GM18508 (cell line): ENCODE data around the gene RPS4Y2.

ENCODE experiments used
- ATAC-seq: cut with Tn5 transposase; IDR thresholded peaks from one replicate; pipeline ENCODE4 v1.9.1; 2021; ENCODE audit warnings: moderate number of reproducible peaks; ENCODE audit not compliant: insufficient read depth, unreplicated experiment

RPS4Y2 gene

GRCh38 chrY:20817067-20817466, 61.2 kb downstream of the RPS4Y2 start:
- no peak for ATAC-seq
